A673 (cell line): Measurements from ENCODE around the gene MET. TPM values are rescaled to one million over a fixed set of nuclear protein-coding genes. Genes with fewer than 3 reads are reported as not detected.

ENCODE experiments used
- BruUV-seq: library from RNA; stranded (reverse); fragments of 400-500 nt; replicated peaks from 2 replicates; lab custom pipeline; 2021; lab: Mats Ljungman, UMichigan
- CTCF ChIA-PET: fragments of 300-600 bp; sonication (Branson Sonifier 250); formaldehyde crosslinking; loops from one replicate; lab custom pipeline; 2022; ENCODE audit warnings: antibody characterized with exemption; lab: Charles Lee
- POLR2A ChIA-PET: fragments of 300-600 bp; sonication (Branson Sonifier 250); formaldehyde crosslinking; loops from one replicate; lab custom pipeline; 2022; ENCODE audit warnings: antibody characterized with exemption; ENCODE audit not compliant: low non-redundant PET; lab: Charles Lee
- DNase-seq: peaks from one replicate; pipeline ENCODE4 v3.0.0-alpha.2; 2015; ENCODE audit warnings: low spot score
- H3K27ac ChIP-seq: fragments of 200-600 bp; sonication (generic); 2 replicates; pipeline ENCODE4 v1.5.1; 2016; ENCODE audit warnings: mixed run types, low read depth, mild to moderate bottlenecking, mixed read lengths, antibody characterized with exemption, low read length; ENCODE audit not compliant: poor library complexity, severe bottlenecking
- H3K27me3 ChIP-seq: fragments of 200-600 bp; sonication (generic); replicated peaks from 2 replicates; pipeline ENCODE4 v1.6.1; 2017; ENCODE audit warnings: mixed run types, low read depth, mild to moderate bottlenecking, mixed read lengths, antibody characterized with exemption, low read length; ENCODE audit not compliant: insufficient read depth, poor library complexity
- H3K36me3 ChIP-seq: fragments of 200-600 bp; sonication (generic); 2 replicates; pipeline ENCODE4 v1.6.1; 2016; ENCODE audit warnings: mixed run types, mild to moderate bottlenecking, mixed read lengths, antibody characterized with exemption, low read length; ENCODE audit not compliant: insufficient read depth, poor library complexity, severe bottlenecking
- H3K4me1 ChIP-seq: fragments of 200-600 bp; sonication (generic); 2 replicates; pipeline ENCODE4 v1.6.1; 2017; ENCODE audit warnings: mixed run types, mild to moderate bottlenecking, mixed read lengths, antibody characterized with exemption, low read length; ENCODE audit not compliant: insufficient read depth, poor library complexity, severe bottlenecking
- H3K4me3 ChIP-seq: fragments of 200-600 bp; sonication (generic); 2 replicates; pipeline ENCODE4 v1.5.1; 2016; ENCODE audit warnings: low read depth, mixed run types, mild to moderate bottlenecking, mixed read lengths, low read length; ENCODE audit not compliant: poor library complexity, severe bottlenecking
- H3K9me3 ChIP-seq: fragments of 200-600 bp; sonication (generic); 2 replicates; pipeline ENCODE4 v1.6.1; 2016; ENCODE audit warnings: mixed run types, low read depth, mild to moderate bottlenecking, mixed read lengths, antibody characterized with exemption, low read length; ENCODE audit not compliant: poor library complexity, severe bottlenecking
- EZH2 ChIP-seq: fragments of 200-600 bp; sonication (generic); IDR thresholded peaks from 2 replicates; pipeline ENCODE4 v1.6.1; 2017; ENCODE audit warnings: borderline replicate concordance, low read depth, mild to moderate bottlenecking, mixed read lengths, antibody characterized with exemption, low read length; ENCODE audit not compliant: poor library complexity, severe bottlenecking
- intact Hi-C: fragments of 100-400 bp; cut with micrococcal nuclease; formaldehyde crosslinking; loops from one replicate; pipeline ENCODE4 v1.10.0; 2022; ENCODE audit not compliant: unreplicated experiment
- total RNA-seq: library from RNA; stranded (reverse); gene quantifications from 2 replicates; pipeline ENCODE4 v1.2.3, GENCODE V29; 2021
- TF ChIP-seq, protein P1 (sequence below): fragments of 300-800, 200-600 bp; sonication (generic); conservative IDR thresholded peaks from 2 replicates; pipeline ENCODE4 v1.5.1; 2017; ENCODE audit warnings: low read depth, mild to moderate bottlenecking, antibody characterized with exemption, low read length, moderate library complexity, mixed read lengths

The MET gene
- total RNA-seq, 1 experiment from 2014 or later: 6.8 TPM

DNA sequence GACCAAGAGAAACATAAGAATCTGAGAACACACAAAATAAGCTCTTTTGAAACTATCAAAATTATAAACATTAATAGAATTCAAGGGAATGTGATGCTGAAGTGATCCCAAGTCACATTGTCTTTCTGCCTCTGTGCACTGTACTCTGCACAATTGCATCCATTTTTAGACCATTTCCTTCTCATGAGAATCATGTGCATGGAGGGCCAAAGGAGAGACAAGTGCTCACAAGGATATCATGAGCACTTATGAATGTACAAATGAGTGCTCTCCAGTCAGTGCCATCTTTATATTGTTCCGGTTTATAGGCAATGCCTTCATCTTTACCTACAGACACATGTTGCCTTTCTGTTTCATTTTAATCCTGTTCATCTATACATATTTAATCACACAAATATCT, 36.9 kb downstream of the MET start:
- CTCF ChIA-PET: no interaction called here
- POLR2A ChIA-PET: interaction anchor here (0.6 kb wide), 1 partner anchor 175 kb away, joined by 3 read pairs; no protein-coding TSS in a partner anchor

DNA sequence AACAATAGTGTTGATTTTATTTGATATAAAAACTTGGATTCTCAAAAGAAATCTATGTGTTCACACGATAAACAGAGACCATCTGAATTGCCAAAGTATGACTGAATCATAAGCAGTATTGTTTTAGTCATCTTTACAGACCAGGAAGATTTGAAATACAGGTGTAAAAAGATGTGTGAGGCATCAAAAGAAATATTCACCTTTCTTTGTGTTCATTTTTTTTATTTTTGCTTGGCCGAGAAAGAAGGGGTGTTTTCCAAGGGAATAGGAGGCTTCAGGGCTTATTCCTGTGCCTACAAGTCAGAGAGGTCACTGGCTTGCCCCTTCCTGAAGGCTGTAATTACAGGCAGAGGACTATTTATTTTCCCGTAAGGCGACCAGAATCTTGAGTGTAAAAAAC, 37.3 kb downstream of the MET start:
- DNase-seq: no peak
- no TSS peak for BruUV-seq
- TF ChIP-seq, protein P1, sequence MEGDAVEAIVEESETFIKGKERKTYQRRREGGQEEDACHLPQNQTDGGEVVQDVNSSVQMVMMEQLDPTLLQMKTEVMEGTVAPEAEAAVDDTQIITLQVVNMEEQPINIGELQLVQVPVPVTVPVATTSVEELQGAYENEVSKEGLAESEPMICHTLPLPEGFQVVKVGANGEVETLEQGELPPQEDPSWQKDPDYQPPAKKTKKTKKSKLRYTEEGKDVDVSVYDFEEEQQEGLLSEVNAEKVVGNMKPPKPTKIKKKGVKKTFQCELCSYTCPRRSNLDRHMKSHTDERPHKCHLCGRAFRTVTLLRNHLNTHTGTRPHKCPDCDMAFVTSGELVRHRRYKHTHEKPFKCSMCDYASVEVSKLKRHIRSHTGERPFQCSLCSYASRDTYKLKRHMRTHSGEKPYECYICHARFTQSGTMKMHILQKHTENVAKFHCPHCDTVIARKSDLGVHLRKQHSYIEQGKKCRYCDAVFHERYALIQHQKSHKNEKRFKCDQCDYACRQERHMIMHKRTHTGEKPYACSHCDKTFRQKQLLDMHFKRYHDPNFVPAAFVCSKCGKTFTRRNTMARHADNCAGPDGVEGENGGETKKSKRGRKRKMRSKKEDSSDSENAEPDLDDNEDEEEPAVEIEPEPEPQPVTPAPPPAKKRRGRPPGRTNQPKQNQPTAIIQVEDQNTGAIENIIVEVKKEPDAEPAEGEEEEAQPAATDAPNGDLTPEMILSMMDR: no peak
- TF ChIP-seq EZH2: no peak
- Histone ChIP-seq H3K4me3 (no peak overlapping the region), H3K9me3 (no peaks in the 10 kb centered on the region), H3K4me1 (peaks cover 10% of the 10 kb centered on the region), H3K27me3 (no peaks in the 10 kb centered on the region), H3K27ac (no peak overlapping the region), H3K36me3 (no peaks in the 10 kb centered on the region)
- intact Hi-C loops: no loop called here
- ChIA-PET POLR2A (interaction anchor here (0.6 kb wide), 1 partner anchor 175 kb away, joined by 3 read pairs; no protein-coding TSS in a partner anchor), CTCF (no interaction called here)

More for the DNA sequence above, 36.9 kb downstream of the MET start:
- Histone ChIP-seq H3K27me3 (no peaks in the 10 kb centered on the region), H3K4me1 (peaks cover 10% of the 10 kb centered on the region), H3K36me3 (no peaks in the 10 kb centered on the region), H3K4me3 (no peak overlapping the region), H3K27ac (no peak overlapping the region), H3K9me3 (no peaks in the 10 kb centered on the region)
- TF ChIP-seq, protein P1: no peak
- no peak for TF ChIP-seq EZH2
- no TSS peak for BruUV-seq
- no peak for DNase-seq
- intact Hi-C loops: no loop called here

DNA sequence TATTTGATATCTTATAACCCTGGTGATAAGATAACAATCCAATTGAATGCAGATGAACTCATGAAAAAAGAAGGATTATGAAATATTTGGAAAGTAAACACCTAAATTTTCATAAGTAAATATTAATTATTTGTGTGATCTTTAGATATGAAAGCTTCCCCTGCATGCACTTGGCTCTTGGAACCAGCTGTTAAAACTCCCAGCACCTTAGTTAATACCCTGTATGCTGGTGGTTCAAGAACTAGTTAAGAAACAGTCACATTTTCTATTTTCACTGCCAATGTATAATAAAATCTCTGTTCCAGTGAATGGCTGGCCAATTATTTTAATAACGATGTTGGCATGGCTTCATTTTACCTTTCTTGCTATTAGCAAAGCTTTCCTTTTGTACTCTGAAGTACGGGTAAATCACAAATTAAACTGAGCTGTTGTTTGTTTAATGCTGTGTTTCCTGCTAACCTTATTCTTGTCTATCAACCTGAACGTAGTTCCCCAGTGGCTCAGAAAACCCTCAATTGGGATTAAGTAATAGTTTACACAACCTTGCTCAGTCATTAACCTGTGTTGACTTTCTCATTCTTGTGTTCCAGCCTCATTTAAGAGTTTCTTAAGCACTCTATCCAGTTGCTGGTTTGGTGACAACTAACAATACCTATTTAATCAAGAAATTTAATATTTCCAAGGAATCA, 38.9 kb downstream of the MET start:
- ChIA-PET POLR2A (no interaction called here), CTCF (no interaction called here)
- Histone ChIP-seq H3K4me3 (no peak overlapping the region), H3K9me3 (no peaks in the 10 kb centered on the region), H3K27ac (no peak overlapping the region), H3K4me1 (peaks cover 10% of the 10 kb centered on the region), H3K27me3 (no peaks in the 10 kb centered on the region), H3K36me3 (no peaks in the 10 kb centered on the region)
- TF ChIP-seq EZH2: no peak
- TF ChIP-seq, protein P1: no peak
- no TSS peak for BruUV-seq
- DNase-seq: no peak
- intact Hi-C loops: no loop called here
